HepG2 (cell line): ENCODE measurements around the gene ZBTB7C. TPM values are rescaled to one million over a fixed set of nuclear protein-coding genes. Genes with fewer than 3 reads are reported as not detected.

Experiments
- ATAC-seq: fragments of 200-7000 bp; cut with Tn5 transposase; 3 replicates; pipeline ENCODE4 v1.9.1; 2020; ENCODE audit warnings: mild to moderate bottlenecking, moderate library complexity
- BruUV-seq: library from RNA; stranded (reverse); fragments of 400-500 nt; replicated peaks from 2 replicates; lab custom pipeline; 2021; lab: Mats Ljungman, UMichigan
- CTCF ChIA-PET: fragments of 300-600 bp; formaldehyde crosslinking; extraction: SDS; loops from one replicate; lab custom pipeline; 2021; ENCODE audit warnings: low total read pairs, inconsistent platforms, low intra/inter-chr PET ratio; lab: Yijun Ruan, JAX
- POLR2A ChIA-PET: fragments of 350-600 bp; sonication (Branson Sonifier 250); formaldehyde crosslinking; loops from one replicate; lab custom pipeline; 2020; ENCODE audit warnings: antibody characterized with exemption, inconsistent platforms; lab: Yijun Ruan, JAX
- DNase-seq: peaks from one replicate; pipeline ENCODE4 v3.0.0-alpha.2; 2015; ENCODE audit warnings: low spot score
- FAIRE-seq: peaks from 3 replicates; lab custom pipeline; 2011; peaks lifted over from hg19 to GRCh38; lab: Jason Lieb, UNC
- H2AFZ ChIP-seq: one replicate; pipeline ENCODE4 v1.6.1; 2011; ENCODE audit warnings: low read length, inconsistent platforms
- H3K27ac ChIP-seq: fragments of 300-600 bp; 3 replicates; pipeline ENCODE4 v1.8.0; 2011; ENCODE audit warnings: mixed run types, mild to moderate bottlenecking, mixed read lengths, low read length, inconsistent platforms; ENCODE audit not compliant: insufficient read depth; ENCODE audit errors: extremely low read length
- H3K27me3 ChIP-seq, 2 experiments: fragments of 200-600 bp in 1 of 2; 2 replicates in 1 of 2; 3 replicates in 1 of 2; pipeline versions ENCODE4 v1.6.0 to v1.8.0; 2011; ENCODE audit warnings: low read length in 2 of 2, mild to moderate bottlenecking in 2 of 2, moderate library complexity in 2 of 2, inconsistent platforms in 1 of 2; ENCODE audit not compliant: insufficient read depth in 2 of 2, control insufficient read depth in 1 of 2
- H3K36me3 ChIP-seq, 2 experiments: fragments of 200-600 bp in 1 of 2; replicated peaks in 1 of 2; 2 replicates in 1 of 2; 3 replicates in 1 of 2; pipeline versions ENCODE4 v1.5.1 to v1.8.0; 2011; ENCODE audit warnings: low read length in 2 of 2, inconsistent platforms in 1 of 2; ENCODE audit not compliant: insufficient read depth in 2 of 2, control insufficient read depth in 1 of 2
- H3K4me1 ChIP-seq: 2 replicates; pipeline ENCODE4 v1.5.1; 2012; ENCODE audit warnings: low read length, inconsistent platforms; ENCODE audit not compliant: insufficient read depth
- H3K4me2 ChIP-seq: 2 replicates; pipeline ENCODE4 v1.6.0; 2011; ENCODE audit warnings: low read depth, low read length, inconsistent platforms
- H3K4me3 ChIP-seq, 3 experiments: fragments of 200-600 bp in 1 of 3; sonication (generic), shearing (Covaris generic) in 1 of 3; replicated peaks in 1 of 3; 2 replicates each; pipeline ENCODE4 v1.5.1; 2011 to 2016; ENCODE audit warnings: low read length in 3 of 3, inconsistent platforms in 2 of 3, low read depth in 2 of 3, mild to moderate bottlenecking in 2 of 3, control low read depth in 1 of 3, mixed read lengths in 1 of 3; ENCODE audit not compliant: insufficient read depth in 1 of 3
- H3K79me2 ChIP-seq: one replicate; pipeline ENCODE4 v1.6.1; 2011; ENCODE audit warnings: low read length, inconsistent platforms; ENCODE audit not compliant: insufficient read depth
- H3K9ac ChIP-seq: 2 replicates; pipeline ENCODE4 v1.6.0; 2011; ENCODE audit warnings: mild to moderate bottlenecking, low read depth, low read length, inconsistent platforms; ENCODE audit not compliant: insufficient read depth
- H3K9me3 ChIP-seq: 2 replicates; pipeline ENCODE4 v1.5.1; 2012; ENCODE audit warnings: mild to moderate bottlenecking, low read length
- H4K20me1 ChIP-seq: 2 replicates; pipeline ENCODE4 v1.6.0; 2011; ENCODE audit warnings: inconsistent platforms, mild to moderate bottlenecking, low read length, moderate library complexity; ENCODE audit not compliant: insufficient read depth
- CHCHD3 ChIP-seq: sonication (generic); formaldehyde crosslinking; IDR thresholded peaks from 2 replicates; pipeline ENCODE4 v1.8.0; 2022; ENCODE audit warnings: mild to moderate bottlenecking, missing genetic modification reagents, moderate library complexity
- EED ChIP-seq: sonication (generic); formaldehyde crosslinking; IDR thresholded peaks from 2 replicates; pipeline ENCODE4 v1.5.0; 2020; ENCODE audit warnings: mild to moderate bottlenecking, missing genetic modification reagents
- ELF1 ChIP-seq: sonication (generic); formaldehyde crosslinking; IDR thresholded peaks from 2 replicates; pipeline ENCODE4 v1.4.0; 2020; ENCODE audit warnings: missing genetic modification reagents
- ETV6 ChIP-seq: sonication (generic); formaldehyde crosslinking; conservative IDR thresholded peaks from 2 replicates; pipeline ENCODE4 v1.4.0; 2020; ENCODE audit warnings: missing genetic modification reagents
- HINFP ChIP-seq: sonication (generic); formaldehyde crosslinking; IDR thresholded peaks from 2 replicates; pipeline ENCODE4 v1.4.0; 2020; ENCODE audit warnings: low read depth, mild to moderate bottlenecking, missing genetic modification reagents
- HMG20B ChIP-seq: conservative IDR thresholded peaks from 2 replicates; pipeline ENCODE4 v1.6.1; 2016; ENCODE audit warnings: missing genetic modification reagents, missing compliant biosample characterization
- HMGXB4 ChIP-seq, 2 experiments: sonication (generic) in 1 of 2; formaldehyde crosslinking in 1 of 2; IDR thresholded peaks; 2 replicates each; pipeline versions ENCODE4 v1.4.0 to v1.6.1; 2018 to 2020; ENCODE audit warnings: missing genetic modification reagents in 2 of 2, borderline replicate concordance in 1 of 2, low read depth in 1 of 2, mild to moderate bottlenecking in 1 of 2, missing biosample characterization in 1 of 2
- MIXL1 ChIP-seq: IDR thresholded peaks from 2 replicates; pipeline ENCODE4 v1.6.1; 2016
- MNT ChIP-seq: fragments of 450-650 bp; IDR thresholded peaks from 2 replicates; pipeline ENCODE4 v1.6.1; 2016
- PREB ChIP-seq: sonication (generic); formaldehyde crosslinking; IDR thresholded peaks from 2 replicates; pipeline ENCODE4 v1.4.0; 2020; ENCODE audit warnings: missing genetic modification reagents
- SOX13 ChIP-seq, 3 experiments: fragments of 450-650 bp in 1 of 3; sonication (generic) in 1 of 3; formaldehyde crosslinking in 1 of 3; IDR thresholded peaks in 2 of 3; conservative IDR thresholded peaks in 1 of 3; 2 replicates each; pipeline versions ENCODE4 v1.5.0 to v1.6.1; 2016 to 2020; ENCODE audit warnings: antibody characterized with exemption in 1 of 3, mild to moderate bottlenecking in 1 of 3, missing compliant biosample characterization in 1 of 3, missing genetic modification reagents in 1 of 3, moderate library complexity in 1 of 3
- SYNCRIP ChIP-seq: fragments of 200-400 bp; formaldehyde crosslinking; IDR thresholded peaks from 2 replicates; pipeline ENCODE4 v1.6.1; 2018; ENCODE audit warnings: mild to moderate bottlenecking, low read depth, low read length; ENCODE audit not compliant: insufficient read depth
- ZFAT ChIP-seq: sonication (generic); formaldehyde crosslinking; conservative IDR thresholded peaks from 2 replicates; pipeline ENCODE4 v1.8.1; 2023; ENCODE audit warnings: missing genetic modification reagents, inconsistent platforms
- ZNF550 ChIP-seq: sonication (generic); formaldehyde crosslinking; IDR thresholded peaks from 2 replicates; pipeline ENCODE4 v1.4.0; 2020; ENCODE audit warnings: mild to moderate bottlenecking, missing genetic modification reagents, borderline replicate concordance
- ZNF652 ChIP-seq: IDR thresholded peaks from 2 replicates; pipeline ENCODE4 v1.6.1; 2016; ENCODE audit warnings: low read depth, borderline replicate concordance
- WGBS: methylation state at CpG from one replicate; pipeline ENCODE4 v1.1.6; 2017; ENCODE audit warnings: low lambda C conversion rate; 5-methylcytosine and 5-hydroxymethylcytosine counted together
- in situ Hi-C: cut with HindIII; loops from 2 replicates; pipeline ENCODE4 v1.10.0; 2017; ENCODE audit warnings: low pct_unique_long_range_greater_than_20kb; ENCODE audit not compliant: extremely low pct_ligation_motif_present
- intact Hi-C: fragments of 100-400 bp; cut with micrococcal nuclease; formaldehyde crosslinking; loops from one replicate; pipeline ENCODE4 v1.10.0; 2022; ENCODE audit not compliant: unreplicated experiment
- polyA plus RNA-seq, 8 experiments: library from polyadenylated mRNA; depleted of rRNA in 3 of 8; stranded (reverse) in 7 of 8; unstranded in 1 of 8; fragments of >200 nt; fragmentation: Illumina TruSeq in 4 of 8; extraction: Trizol in 4 of 8; gene quantifications; 2 replicates each; pipeline versions ENCODE4 v1.2.1 to v1.2.3, GENCODE V29; 2011 to 2016; ENCODE audit warnings: low read depth in 4 of 8, missing spikeins in 1 of 8, mixed read lengths in 1 of 8; ENCODE audit not compliant: insufficient read depth in 1 of 8
- total RNA-seq, 5 experiments: library from RNA; depleted of rRNA; stranded (reverse); fragments of >200 nt; fragmentation: Illumina TruSeq; extraction: Trizol; gene quantifications; 2 replicates each; pipeline ENCODE4 v1.2.3, GENCODE V29; 2016; ENCODE audit warnings: low read depth in 1 of 5

ZBTB7C gene
- total and polyA plus RNA-seq, 2 of the 13 experiments (the other 11 are each of a cell fraction or from before 2014, with no cell fraction given) = 0.01 to 0.04 TPM

GRCh38 chr18:48192542-48192941 is 216.6 kb downstream of the ZBTB7C start:
- 36% methylated on average over 6 of the region's 8 CpGs for WGBS
- Histone ChIP-seq H3K27me3 (peaks cover 2 to 3% of the 10 kb centered on the region in 2 experiments; a peak in 1 of 5 replicates), H3K27ac (no peak overlapping the region), H2AFZ (no peak overlapping the region), H3K36me3 (no peaks in the 10 kb centered on the region), H3K9ac (no peak overlapping the region), H3K4me2 (no peak overlapping the region), H3K4me3 (no peak overlapping the region), H4K20me1 (no peaks in the 10 kb centered on the region), H3K4me1 (no peaks in the 10 kb centered on the region), H3K9me3 (no peaks in the 10 kb centered on the region), H3K79me2 (no peaks in the 10 kb centered on the region)
- no peak for TF ChIP-seq ZFAT (CRISPR knock-in tag)
- TF ChIP-seq ELF1 (CRISPR knock-in tag) = no peak
- TF ChIP-seq EED (CRISPR knock-in tag) = no peak
- no peak for TF ChIP-seq ETV6 (CRISPR knock-in tag)
- no peak for TF ChIP-seq PREB (CRISPR knock-in tag)
- no peak for TF ChIP-seq CHCHD3
- TF ChIP-seq HINFP (CRISPR knock-in tag) = no peak
- no peak for TF ChIP-seq HMG20B (CRISPR knock-in tag)
- TF ChIP-seq ZNF550 (CRISPR knock-in tag) = no peak
- no peak for TF ChIP-seq MIXL1 (CRISPR knock-in tag)
- no peak for TF ChIP-seq MNT
- TF ChIP-seq SYNCRIP = no peak
- TF ChIP-seq HMGXB4 (CRISPR knock-in tag; IDR thresholded peaks at IDR 0.05; ENCODE audit: borderline replicate concordance in 1 of 2, low read depth in 1 of 2) = no peak
- TF ChIP-seq ZNF652 (CRISPR knock-in tag) = no peak
- TF ChIP-seq SOX13 (IDR thresholded peaks at IDR 0.05) = no peak
- no peak for TF ChIP-seq SOX13 (CRISPR knock-in tag; conservative IDR thresholded peaks at IDR 0.05 in 1 of 2, IDR thresholded peaks at IDR 0.05 in 1 of 2)
- POLR2A ChIA-PET = no interaction called here
- BruUV-seq = no TSS peak
- no peak for ATAC-seq
- DNase-seq = no peak
- in situ Hi-C loops = no loop called here
- intact Hi-C loops = no loop called here
- CTCF ChIA-PET = no interaction called here
- FAIRE-seq = no peak
